HUDEP-2 (cell line): Measurements from ENCODE around the gene KRT73.

Experiments used
- DNase-seq, 76 experiments: peaks; one replicate each; lab custom pipeline; 2025; ENCODE audit not compliant: unreplicated experiment in 76 of 76; lab: John Stamatoyannopoulos, UW

The KRT73 gene

DNA sequence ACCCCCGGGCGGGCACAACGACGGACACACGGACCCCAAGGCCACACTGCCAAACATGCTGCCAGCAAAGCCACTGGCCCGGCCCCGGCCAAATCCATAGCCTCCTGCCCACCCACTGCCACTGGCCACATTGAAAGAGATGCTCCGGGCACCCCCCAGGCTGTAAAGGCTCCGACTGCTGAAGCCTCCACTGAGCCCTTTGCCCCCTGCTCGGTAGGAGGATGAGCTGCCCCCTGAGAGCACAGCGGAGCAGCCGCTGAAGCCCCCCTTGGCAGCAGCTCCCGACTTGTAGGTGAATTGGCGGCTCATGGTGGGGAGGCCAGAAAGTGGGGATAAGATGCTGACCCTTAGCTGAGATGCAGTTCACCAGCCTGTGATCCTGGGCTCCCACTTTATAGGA lies at the start of gene KRT73:
KRT73 (minus strand) TSS at position 344 of the 400 bp plus-strand sequence; CDS start at position 309, 35 bp downstream.
- DNase-seq, result no peak

DNA sequence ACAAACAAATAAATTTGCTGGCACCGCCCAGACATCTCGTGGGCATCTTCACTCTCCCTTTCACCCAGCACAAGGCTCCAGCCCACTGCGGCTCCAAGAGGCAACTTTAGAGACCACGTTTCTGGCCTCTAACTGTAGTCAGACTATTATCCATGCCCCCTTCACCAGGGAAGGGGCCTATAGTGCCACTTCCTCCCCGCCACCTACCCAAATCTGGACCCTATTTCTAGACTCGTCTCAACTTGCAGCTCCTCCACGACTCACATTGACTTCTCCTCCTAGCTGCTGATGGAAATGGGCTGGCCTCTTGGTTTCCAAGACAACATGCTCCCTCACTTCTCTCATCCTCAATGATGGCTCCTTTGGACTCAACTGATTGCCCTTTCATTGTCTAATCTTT lies 49.6 kb upstream of the KRT73 start:
- no peak for DNase-seq

DNA sequence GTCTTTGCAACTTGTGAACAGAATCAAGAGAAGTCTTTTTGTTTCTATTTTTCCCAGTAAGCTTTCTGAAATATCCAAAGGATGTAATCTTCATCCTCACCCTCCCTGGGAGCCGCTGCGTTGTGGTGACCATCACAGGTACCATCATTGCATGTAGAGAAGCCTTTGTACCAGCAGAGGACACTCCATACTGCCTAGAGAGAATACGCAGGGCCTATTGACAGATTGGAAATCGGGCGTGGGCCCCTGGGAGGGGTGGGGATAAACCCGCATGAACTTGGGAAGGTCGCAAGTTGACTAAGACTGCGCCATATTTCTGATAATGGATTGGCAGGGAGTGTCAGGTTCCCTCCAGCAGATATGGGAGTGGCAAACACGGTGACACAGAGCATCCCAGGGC lies 49.1 kb upstream of the KRT73 start:
- no peak for DNase-seq

- no peak for DNase-seq
These were observed 48.1 kb upstream of the KRT73 start for GRCh38 chr12:52666471-52666870.

GRCh38 chr12:52663420-52663819 lies 45.1 kb upstream of the KRT73 start:
- no peak for DNase-seq

DNA sequence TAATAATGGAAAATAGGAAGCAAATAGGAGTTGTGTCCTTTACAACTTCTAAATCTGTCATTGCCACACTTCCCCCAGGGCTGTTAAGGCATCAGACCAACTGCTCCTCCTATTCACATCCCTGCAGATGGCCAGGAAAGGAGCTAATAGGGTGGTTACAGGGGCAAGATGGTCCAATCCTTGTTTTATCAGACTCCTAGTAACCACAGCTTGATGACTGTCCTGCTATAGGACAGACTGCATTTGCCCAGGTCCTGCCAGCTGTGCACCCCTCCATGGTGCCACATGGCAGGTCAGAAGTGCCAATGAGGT lies 44.5 kb upstream of the KRT73 start:
- peak in 7 of 76 experiments; percentile 20 to 55 (median 43) for DNase-seq

DNA sequence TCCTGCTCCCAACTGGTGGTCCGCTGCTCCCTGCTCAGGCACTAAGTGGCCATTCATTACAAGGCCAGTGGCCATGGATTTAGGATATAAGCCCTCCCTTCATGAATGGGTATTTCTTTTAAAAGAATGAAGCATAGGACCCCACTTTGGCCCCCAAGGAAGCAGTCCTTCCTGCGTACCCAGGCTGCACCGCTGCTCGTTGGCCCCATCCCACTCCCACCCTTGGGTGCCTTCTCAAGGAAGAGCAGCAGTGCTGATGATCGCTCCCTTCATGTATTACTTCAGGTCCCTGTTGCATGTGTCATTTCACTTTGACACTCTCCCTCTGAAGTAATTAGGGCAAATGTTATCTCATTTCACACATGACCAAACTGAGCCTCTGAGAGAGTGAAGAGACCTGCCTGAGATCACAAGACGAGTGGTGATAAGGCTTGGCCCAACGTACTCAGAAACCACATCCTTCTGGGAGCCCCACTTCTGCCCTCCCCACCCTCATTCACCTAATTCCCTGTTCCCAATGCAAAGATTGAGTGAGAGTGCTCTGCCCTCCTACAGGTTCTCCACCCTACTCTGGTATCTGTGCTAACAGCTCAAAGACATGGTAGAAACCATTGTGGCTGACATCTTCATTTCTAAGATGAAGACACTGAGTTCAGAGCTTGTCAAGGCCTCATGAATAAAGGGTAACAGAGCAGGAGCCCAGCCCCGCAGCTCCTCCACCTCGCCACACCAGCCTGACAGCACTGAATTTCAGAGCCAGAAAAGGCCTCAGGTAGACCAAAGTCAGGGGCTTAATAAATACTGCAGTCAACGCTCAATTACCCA lies 43.9 kb upstream of the KRT73 start:
- peak in 74 of 76 experiments; percentile 59 to 97 (median 87) for DNase-seq

- peak in 2 of 76 experiments; percentile 37 to 48 for DNase-seq
These were observed 43.3 kb upstream of the KRT73 start for GRCh38 chr12:52661668-52662067.

DNA sequence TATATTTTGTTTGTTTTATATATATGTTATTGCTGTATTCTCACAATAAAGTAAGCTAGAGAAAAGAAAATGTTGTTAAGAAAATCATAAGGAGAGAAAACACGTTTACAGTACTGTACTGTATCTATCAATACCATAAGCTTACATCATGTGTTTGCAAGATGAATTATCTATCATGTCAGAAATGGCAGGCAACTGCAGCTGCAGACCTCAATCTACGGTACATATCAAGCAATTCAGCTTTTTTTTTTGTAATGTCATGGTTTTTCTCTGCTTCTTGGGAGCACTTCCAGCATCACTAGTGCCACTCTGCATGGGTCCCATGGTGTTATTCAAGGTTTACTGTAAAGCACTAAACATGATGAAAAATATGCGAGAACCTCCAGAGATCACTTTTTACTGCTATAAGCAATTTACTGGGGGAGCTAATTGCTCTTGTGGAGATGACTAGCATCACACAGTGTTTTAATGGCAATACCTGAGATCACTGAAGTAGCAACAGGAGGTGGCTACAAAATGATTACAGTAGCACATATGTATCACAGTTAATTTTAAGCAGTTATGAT lies 42.7 kb upstream of the KRT73 start:
- peak in 27 of 76 experiments; percentile 3 to 67 (median 31) for DNase-seq

DNA sequence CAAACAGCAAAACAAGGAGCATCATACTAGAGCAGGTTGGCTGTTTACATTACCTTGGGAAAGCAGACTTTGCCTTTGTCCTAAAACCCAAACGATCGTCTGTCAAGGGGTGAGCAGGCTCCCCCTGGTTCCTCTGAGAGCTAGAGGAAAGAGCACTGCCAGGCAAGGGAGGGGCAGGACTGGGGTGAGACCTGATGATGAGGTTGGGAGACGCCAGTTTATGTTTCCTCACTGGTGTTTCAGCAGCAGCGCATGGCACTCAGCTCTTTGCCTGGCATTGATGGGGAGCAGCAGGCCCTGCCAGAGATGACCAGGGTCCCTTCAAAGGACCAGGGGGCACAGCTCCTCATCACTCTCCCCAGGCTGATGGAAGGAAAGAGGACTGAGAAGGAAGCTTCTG lies 41.6 kb upstream of the KRT73 start:
- DNase-seq, result peak in 3 of 76 experiments; percentile 2 to 44 (median 12)

- no peak for DNase-seq
These were observed 41.0 kb upstream of the KRT73 start for GRCh38 chr12:52659395-52659794.

- DNase-seq, result no peak
These were observed 39.8 kb upstream of the KRT73 start for GRCh38 chr12:52658196-52658595.

DNA sequence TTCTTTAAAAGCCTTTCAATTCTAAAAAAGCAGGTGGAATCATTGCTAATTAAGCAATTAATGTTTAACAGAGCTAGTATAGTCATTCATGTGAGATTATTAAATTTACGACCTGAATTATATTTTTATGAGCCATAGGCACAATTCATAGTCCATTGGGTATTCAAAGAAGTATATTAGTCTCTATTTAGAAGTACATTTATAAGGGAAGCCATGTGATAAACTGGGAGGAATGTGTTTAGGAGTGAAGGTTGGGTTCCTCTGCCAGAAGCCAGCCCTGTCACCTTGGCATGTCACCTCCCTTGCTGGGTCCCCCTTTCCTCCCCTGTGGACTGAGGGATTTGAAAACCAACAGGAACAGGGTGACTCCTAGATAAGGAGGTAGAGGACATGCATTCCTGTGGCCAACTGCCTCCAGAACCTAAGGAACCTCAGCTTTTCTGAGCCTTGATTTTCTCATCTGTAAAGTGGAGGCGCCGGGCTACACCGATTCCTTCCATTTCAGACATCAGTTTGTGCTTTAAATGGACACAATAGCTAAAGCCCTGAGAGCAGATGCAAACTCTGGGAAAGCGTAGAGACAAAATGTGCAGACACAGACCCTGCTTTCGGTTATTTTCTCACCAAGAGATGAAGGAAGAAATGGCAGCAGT lies 39.0 kb upstream of the KRT73 start:
- no peak for DNase-seq

DNA sequence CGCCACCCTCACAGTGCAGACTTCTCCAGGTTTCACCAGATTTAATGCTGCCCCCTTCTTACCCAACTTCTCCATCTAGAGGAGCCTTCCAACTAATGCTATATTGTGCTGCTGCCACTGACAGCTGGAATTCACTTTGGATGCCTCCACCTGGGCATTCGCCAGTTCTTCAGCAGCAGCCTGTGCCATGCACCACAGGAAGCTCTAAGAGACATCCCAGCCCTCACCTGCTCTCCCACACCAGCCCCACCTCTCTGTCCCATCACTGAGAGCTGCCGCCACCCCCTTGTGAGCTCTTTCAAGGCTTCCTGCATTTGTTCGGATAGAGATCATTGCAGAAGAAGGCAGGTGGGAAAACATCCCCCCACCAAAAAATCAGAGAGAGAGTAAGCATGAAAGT lies 38.3 kb upstream of the KRT73 start:
- no peak for DNase-seq

DNA sequence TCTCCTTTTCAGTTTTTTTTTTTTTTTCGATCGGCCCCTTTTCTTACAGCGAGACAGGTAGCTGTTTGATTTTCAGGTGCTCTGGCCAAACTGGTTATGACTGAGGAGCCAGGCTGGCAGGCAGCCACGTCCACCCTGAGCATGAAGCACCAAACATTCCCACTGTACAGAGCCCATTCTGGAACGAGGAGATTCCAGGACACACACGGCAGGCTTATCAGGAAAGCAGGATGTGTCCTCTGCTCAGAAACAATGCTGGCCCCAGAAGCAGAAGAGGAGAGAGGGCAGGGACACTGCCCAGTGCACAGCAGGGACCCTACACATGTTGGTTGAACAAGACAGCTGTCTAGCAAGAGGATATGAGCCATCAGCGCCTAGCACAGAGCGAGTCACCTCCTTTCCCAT lies 37.4 kb upstream of the KRT73 start:
- DNase-seq, result no peak

DNA sequence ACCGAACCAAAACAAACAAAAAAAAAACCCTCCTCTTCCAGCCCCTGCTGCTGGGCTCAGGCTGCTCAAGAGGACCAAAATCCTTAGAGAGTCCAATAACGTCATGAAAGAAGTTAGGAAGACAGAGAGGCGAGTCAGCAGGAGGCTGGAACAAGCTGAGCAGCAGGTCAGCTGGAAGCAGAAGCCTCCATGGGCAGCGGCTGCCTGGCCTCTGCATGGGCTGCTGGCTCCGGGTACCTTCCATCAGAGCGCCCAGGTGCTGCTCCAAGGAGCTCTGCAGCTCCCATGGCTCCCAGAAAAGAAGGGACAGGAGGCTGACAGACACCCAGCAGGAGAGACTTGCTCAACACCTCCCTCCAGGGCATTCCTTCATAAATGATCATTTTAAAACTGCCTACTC lies 36.9 kb upstream of the KRT73 start:
- DNase-seq, result no peak

- DNase-seq, result no peak
These were observed 33.4 kb upstream of the KRT73 start, which contains the start of gene KRT2 for GRCh38 chr12:52651726-52652261. Gene KRT2 (minus strand): TSS chr12:52652211. CDS start chr12:52652142, 69 bp downstream.

- DNase-seq, result no peak
These were observed 32.2 kb upstream of the KRT73 start for GRCh38 chr12:52650520-52651081.

DNA sequence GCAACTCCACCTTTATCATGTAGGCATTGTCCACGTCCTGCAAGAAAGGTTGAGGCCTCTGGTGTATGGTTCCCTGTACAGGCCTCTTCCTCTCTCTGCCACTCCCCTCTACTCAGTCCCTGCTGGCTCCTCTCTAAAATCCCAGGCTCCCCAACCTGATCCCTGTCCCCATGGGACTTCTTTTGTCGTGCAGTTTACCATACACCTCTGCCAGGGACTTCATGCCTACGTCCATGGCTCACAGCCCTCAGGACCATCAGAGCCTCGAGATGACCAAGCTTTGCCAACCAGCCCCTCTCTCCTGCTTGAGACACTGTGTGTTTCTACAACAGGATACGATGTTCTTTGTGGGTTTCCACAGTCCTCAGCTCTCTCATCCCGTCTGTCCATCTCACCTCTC lies 30.7 kb upstream of the KRT73 start:
- DNase-seq, result no peak

- DNase-seq, result no peak
These were observed 29.7 kb upstream of the KRT73 start for GRCh38 chr12:52648012-52648550.

DNA sequence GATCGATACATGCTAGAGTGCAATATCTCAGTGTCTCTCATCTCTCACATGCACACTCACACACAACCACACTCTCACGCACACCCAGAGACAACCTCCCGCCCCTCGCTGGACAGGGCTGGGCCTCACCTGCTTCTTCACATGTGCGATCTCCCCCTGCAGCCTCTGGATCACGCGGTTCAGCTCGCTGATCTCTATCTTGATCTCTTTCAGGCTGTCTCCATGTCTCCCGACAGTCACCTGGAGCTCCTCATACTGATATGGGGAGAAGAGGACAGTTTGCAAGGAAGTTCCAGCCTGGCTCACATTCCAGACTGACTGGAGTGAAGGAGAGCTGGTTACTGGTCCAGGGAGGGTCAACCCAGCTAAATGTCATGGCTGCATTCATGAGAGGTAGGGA lies 29.2 kb upstream of the KRT73 start:
- DNase-seq, result no peak
